ENCODE measurements around the gene WDR33. TPM values are rescaled to one million over a fixed set of nuclear protein-coding genes. Genes with fewer than 3 reads are reported as not detected.

The WDR33 gene
- total and polyA plus RNA-seq, 9 of the 15 experiments (the other 6 are each of a cell fraction or from before 2014, with no cell fraction given) = 24.2 to 57.4 (median 38.4) TPM

GRCh38 chr2:127847931-127848330, 37.0 kb upstream of the WDR33 start:
- Histone ChIP-seq H3K9me1 (ENCODE audit: control insufficient read depth, insufficient read depth, low read length) (no peaks in the 10 kb centered on the region), H2AFZ (ENCODE audit: low read depth, low read length) (no peak overlapping the region), H3K27me3 (ENCODE audit: control insufficient read depth in 2 of 2, insufficient read depth in 2 of 2, low read length in 2 of 2) (no peaks in the 10 kb centered on the region), H3K4me1 (replicated peaks in 1 of 2; ENCODE audit: control insufficient read depth in 2 of 2, insufficient read depth in 2 of 2, low read length in 2 of 2) (no peaks in the 10 kb centered on the region), H3K4me2 (ENCODE audit: insufficient read depth, low read length) (no peak overlapping the region), H3K27ac (ENCODE audit: extremely low read depth, low read depth, low read length) (no peak overlapping the region), H3K79me2 (ENCODE audit: control insufficient read depth, insufficient read depth, low read length) (peaks cover 29% of the 10 kb centered on the region), H3K36me3 (ENCODE audit: control insufficient read depth, insufficient read depth, low read length) (peaks cover 79% of the 10 kb centered on the region), H3K9ac (ENCODE audit: insufficient read depth in 1 of 2, low read depth in 2 of 2, low read length in 2 of 2) (no peak overlapping the region), H4K20me1 (replicated peaks; ENCODE audit: control insufficient read depth, insufficient read depth, low read length) (peaks cover 4% of the 10 kb centered on the region), H3K4me3 (no peak overlapping the region), H3K9me3 (replicated peaks; ENCODE audit: control insufficient read depth, insufficient read depth, low read depth, low read length) (no peaks in the 10 kb centered on the region)
- DNase-seq (ENCODE audit: extremely low read depth in 1 of 4, low spot score in 3 of 4) (no peak), ATAC-seq (no peak), FAIRE-seq (no peak)
- ChIA-PET POLR2A (no interaction called here), CTCF (ENCODE audit: low intra/inter-chr PET ratio) (no interaction called here)
- WGBS (ENCODE audit: insufficient coverage, low coverage, missing lambda C conversion rate) = 91% methylated on average over 7 of the region's 7 CpGs
- in situ Hi-C loops (cut with MboI) = no loop called here
- BruUV-seq (replicated peaks) = no TSS peak
- intact Hi-C loops (cut with micrococcal nuclease) = no loop called here
- TF ChIP-seq ZNF778 (CRISPR knock-in tag; IDR thresholded peaks at IDR 0.05) (no peak), ZNF76 (CRISPR knock-in tag; IDR thresholded peaks at IDR 0.05; ENCODE audit: borderline replicate concordance) (no peak), PURB (CRISPR knock-in tag; IDR thresholded peaks at IDR 0.05; ENCODE audit: low read depth) (no peak), TSC22D4 (tag; IDR thresholded peaks at IDR 0.05) (no peak), ZNF512 (tag; IDR thresholded peaks at IDR 0.05) (no peak), TBP (optimal IDR thresholded peaks at IDR 0.05; ENCODE audit: low read depth, low read length) (no peak), ASH1L (IDR thresholded peaks at IDR 0.05; ENCODE audit: borderline replicate concordance, low read depth, partially characterized antibody) (no peak), NR2C2 (CRISPR knock-in tag; IDR thresholded peaks at IDR 0.05) (no peak), NR2C2 (tag; IDR thresholded peaks at IDR 0.05) (no peak)
